Fibroblast of villous mesenchyme (primary cell): Measurements from ENCODE around the gene DMRT3. TPM values are rescaled to one million over a fixed set of nuclear protein-coding genes. Genes with fewer than 3 reads are reported as not detected.
A peak's percentile ranks its signal among the peaks of the same experiment; 100 is the strongest.

Source experiments
- DNase-seq: peaks from one replicate; pipeline ENCODE4 v3.0.0-alpha.2; 2010; ENCODE audit warnings: low read depth
- H3K4me3 ChIP-seq: 2 replicates; pipeline ENCODE4 v1.5.1; 2011; ENCODE audit warnings: low read depth, mild to moderate bottlenecking, low read length
- total RNA-seq: library from RNA; depleted of rRNA; stranded (reverse); fragments of >200 nt; gene quantifications from 2 replicates; pipeline ENCODE4 v1.2.3, GENCODE V29; 2012
- TF ChIP-seq, protein P1 (sequence below): IDR thresholded peaks from 2 replicates; pipeline ENCODE4 v1.5.1; 2012; ENCODE audit warnings: low read depth, mild to moderate bottlenecking, low read length; ENCODE audit not compliant: insufficient read depth

DMRT3 gene, protein sequence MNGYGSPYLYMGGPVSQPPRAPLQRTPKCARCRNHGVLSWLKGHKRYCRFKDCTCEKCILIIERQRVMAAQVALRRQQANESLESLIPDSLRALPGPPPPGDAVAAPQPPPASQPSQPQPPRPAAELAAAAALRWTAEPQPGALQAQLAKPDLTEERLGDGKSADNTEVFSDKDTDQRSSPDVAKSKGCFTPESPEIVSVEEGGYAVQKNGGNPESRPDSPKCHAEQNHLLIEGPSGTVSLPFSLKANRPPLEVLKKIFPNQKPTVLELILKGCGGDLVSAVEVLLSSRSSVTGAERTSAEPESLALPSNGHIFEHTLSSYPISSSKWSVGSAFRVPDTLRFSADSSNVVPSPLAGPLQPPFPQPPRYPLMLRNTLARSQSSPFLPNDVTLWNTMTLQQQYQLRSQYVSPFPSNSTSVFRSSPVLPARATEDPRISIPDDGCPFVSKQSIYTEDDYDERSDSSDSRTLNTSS
- total RNA-seq: not detected in 2 replicates

- TF ChIP-seq, protein P1, sequence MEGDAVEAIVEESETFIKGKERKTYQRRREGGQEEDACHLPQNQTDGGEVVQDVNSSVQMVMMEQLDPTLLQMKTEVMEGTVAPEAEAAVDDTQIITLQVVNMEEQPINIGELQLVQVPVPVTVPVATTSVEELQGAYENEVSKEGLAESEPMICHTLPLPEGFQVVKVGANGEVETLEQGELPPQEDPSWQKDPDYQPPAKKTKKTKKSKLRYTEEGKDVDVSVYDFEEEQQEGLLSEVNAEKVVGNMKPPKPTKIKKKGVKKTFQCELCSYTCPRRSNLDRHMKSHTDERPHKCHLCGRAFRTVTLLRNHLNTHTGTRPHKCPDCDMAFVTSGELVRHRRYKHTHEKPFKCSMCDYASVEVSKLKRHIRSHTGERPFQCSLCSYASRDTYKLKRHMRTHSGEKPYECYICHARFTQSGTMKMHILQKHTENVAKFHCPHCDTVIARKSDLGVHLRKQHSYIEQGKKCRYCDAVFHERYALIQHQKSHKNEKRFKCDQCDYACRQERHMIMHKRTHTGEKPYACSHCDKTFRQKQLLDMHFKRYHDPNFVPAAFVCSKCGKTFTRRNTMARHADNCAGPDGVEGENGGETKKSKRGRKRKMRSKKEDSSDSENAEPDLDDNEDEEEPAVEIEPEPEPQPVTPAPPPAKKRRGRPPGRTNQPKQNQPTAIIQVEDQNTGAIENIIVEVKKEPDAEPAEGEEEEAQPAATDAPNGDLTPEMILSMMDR: no peak
- no peak within 1 kb of the TSS for H3K4me3 ChIP-seq
- no peak for DNase-seq
These were observed at the start of gene DMRT3 for GRCh38 chr9:976258-976942. TSS of gene DMRT3 (plus strand) at chr9:976655. CDS start at chr9:977002, 347 bp downstream.

DNA sequence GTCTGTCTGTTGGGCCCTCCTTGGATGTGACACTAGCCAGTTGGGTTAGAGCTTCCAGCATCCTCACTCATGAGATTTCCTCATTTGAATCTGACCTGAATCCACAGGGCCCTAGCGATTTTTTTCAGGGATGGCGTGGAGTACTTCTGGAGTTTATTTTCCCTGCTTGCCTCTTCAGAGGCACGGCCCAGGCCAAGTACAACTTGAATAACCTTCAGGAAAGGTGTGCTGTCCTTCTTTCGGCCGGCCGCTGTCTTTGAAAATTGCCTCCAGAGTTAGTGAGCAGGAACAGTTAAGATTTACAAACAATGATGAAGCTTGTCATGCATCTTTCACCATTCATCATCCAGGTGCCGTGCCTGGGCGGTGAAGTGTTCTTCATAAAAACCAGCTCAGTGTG, 49.5 kb upstream of the DMRT3 start:
- DNase-seq: no peak
- TF ChIP-seq, protein P1: no peak
- H3K4me3 ChIP-seq: no peak overlapping the region

- DNase-seq: no peak
- H3K4me3 ChIP-seq: no peak overlapping the region
- TF ChIP-seq, protein P1: peak; percentile 42
These were observed 48.0 kb upstream of the DMRT3 start for GRCh38 chr9:928363-929042.

DNA sequence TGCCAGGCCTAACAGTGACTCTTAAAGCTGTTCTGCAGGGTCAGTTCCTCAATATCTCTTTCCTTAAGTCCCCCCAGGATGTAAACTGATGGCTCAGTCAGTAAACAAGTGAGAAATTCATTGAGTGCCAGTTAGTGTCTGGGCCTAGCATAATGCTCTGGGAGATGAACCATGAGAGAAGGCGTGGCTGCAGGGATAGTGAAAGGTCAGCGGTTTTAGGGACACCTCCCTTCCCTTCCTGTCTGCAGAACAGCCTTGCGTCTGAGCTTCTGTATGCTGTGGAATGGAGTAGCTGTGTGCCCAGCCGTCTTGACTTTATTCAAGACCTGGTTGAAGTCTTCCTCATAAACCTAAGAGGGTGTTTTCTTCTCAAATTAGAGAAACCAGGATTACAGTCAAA, 46.7 kb upstream of the DMRT3 start:
- H3K4me3 ChIP-seq: no peak overlapping the region
- TF ChIP-seq, protein P1: no peak
- DNase-seq: no peak

DNA sequence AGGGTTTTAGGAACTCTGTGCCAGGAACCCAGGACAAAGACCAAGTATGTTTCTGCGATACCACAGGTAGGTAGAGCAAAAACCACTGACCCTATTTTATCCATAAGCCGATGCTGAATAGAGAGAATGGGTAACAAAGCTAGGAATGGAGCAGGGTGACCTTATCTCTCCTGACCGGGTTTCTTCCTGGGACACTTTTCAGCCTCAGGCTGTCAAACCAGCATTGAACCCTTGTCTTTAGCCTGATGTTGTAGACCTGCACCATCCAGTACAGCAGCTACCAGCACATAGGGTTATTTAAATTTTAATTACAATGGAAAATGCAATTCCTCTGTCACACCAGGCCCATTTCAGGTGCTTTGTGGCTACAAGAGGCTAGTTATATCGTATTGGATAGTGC, 43.1 kb upstream of the DMRT3 start:
- TF ChIP-seq, protein P1: no peak
- no peak overlapping the region for H3K4me3 ChIP-seq
- no peak for DNase-seq

GRCh38 chr9:935348-935965, 41.0 kb upstream of the DMRT3 start:
- H3K4me3 ChIP-seq: no peak overlapping the region
- TF ChIP-seq, protein P1: no peak
- DNase-seq: peak; percentile 45
